NB4 (cell line): ENCODE results near the gene TLE3.
"Not testable (repeated sequence)": the region's sequence is repeated elsewhere in the genome, so short reads cannot be mapped to it uniquely, and the experiment has no call there.

Experiments
- DNase-seq: peaks from one replicate; pipeline ENCODE4 v3.0.0; 2010; ENCODE audit warnings: low read depth
- H3K4me3 ChIP-seq: one replicate; pipeline ENCODE4 v1.5.1; 2011; ENCODE audit warnings: mild to moderate bottlenecking, low read depth, low read length, moderate library complexity
- CTCF ChIP-seq: IDR thresholded peaks from one replicate; pipeline ENCODE4 v1.5.1; 2012; ENCODE audit warnings: low read depth, low read length
- MAX ChIP-seq: IDR thresholded peaks from 2 replicates; pipeline ENCODE4 v1.6.1; 2011; ENCODE audit warnings: low read depth, low read length
- MYC ChIP-seq: IDR thresholded peaks from 2 replicates; pipeline ENCODE4 v1.6.1; 2011; ENCODE audit warnings: low read depth, low read length
- POLR2A ChIP-seq: IDR thresholded peaks from 2 replicates; pipeline ENCODE4 v1.6.1; 2011; ENCODE audit warnings: mild to moderate bottlenecking; ENCODE audit not compliant: insufficient read length; ENCODE audit errors: extremely low read depth

Gene TLE3

GRCh38 chr15:70118599-70118998 is 20.9 kb upstream of the TLE3 start:
- H3K4me3 ChIP-seq: no peak overlapping the region
- TF ChIP-seq MYC (no peak), CTCF (no peak), MAX (no peak), POLR2A (no peak)
- no peak for DNase-seq

GRCh38 chr15:70116317-70116716 is 18.6 kb upstream of the TLE3 start:
- DNase-seq: no peak
- TF ChIP-seq CTCF: no peak
- TF ChIP-seq MYC: no peak
- TF ChIP-seq POLR2A: no peak
- no peak for TF ChIP-seq MAX
- H3K4me3 ChIP-seq: no peak overlapping the region

GRCh38 chr15:70114221-70114620 is 16.5 kb upstream of the TLE3 start:
- DNase-seq: no peak
- no peak overlapping the region for H3K4me3 ChIP-seq
- TF ChIP-seq MAX: no peak
- no peak for TF ChIP-seq POLR2A
- no peak for TF ChIP-seq MYC
- TF ChIP-seq CTCF: no peak

- no peak for DNase-seq
- TF ChIP-seq CTCF (no peak), MYC (no peak), POLR2A (no peak), MAX (no peak)
- H3K4me3 ChIP-seq: no peak overlapping the region
These were observed 15.6 kb upstream of the TLE3 start for GRCh38 chr15:70113304-70113700.

- DNase-seq, H3K4me3 ChIP-seq: not testable (repeated sequence)
These were observed 15.0 kb upstream of the TLE3 start for GRCh38 chr15:70112572-70113303.

- DNase-seq: peak; percentile 30
- H3K4me3 ChIP-seq: no peak overlapping the region
- no peak for TF ChIP-seq MAX
These were observed 14.3 kb upstream of the TLE3 start for GRCh38 chr15:70112074-70112395.
